ENCODE measurements around the gene VAMP5.

Gene VAMP5

DNA sequence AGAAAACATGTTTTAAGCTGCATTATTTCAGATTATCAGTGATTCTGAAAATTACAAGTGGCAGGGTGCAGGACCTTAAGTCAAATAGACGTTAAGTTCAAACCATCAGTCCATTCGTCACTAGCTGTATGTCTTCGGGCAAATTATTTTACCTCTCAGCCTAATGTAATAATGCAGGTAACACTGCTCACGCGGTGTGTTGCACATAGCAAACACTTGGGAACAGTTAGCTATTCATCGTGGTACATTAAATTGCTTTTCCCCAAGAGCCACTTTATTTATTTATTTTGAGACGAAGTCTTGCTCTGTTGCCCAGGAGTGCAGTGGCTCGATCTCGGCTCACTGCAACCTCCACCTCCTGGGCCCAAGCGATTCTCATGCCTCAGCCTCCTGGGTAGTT is 35.1 kb upstream of the VAMP5 start:
- Histone ChIP-seq H3K9me3 (ENCODE audit: insufficient read depth, low read depth, low read length) (no peaks in the 10 kb centered on the region), H4K20me1 (ENCODE audit: insufficient read depth, low read length, poor library complexity, severe bottlenecking) (peaks cover 27% of the 10 kb centered on the region), H3F3A (ENCODE audit: low read depth) (peaks cover 32% of the 10 kb centered on the region), H3K36me3 (ENCODE audit: insufficient read depth, low read length) (peaks cover 67% of the 10 kb centered on the region), H3K9me2 (replicated peaks; ENCODE audit: low read depth, low read length) (no peaks in the 10 kb centered on the region), H2AFZ (ENCODE audit: low read length) (no peak overlapping the region), H3K79me2 (ENCODE audit: insufficient read depth, low read length) (peaks cover 8% of the 10 kb centered on the region; the same call in 1 of the 2 replicates), H3K4me3 (ENCODE audit: low read length, poor library complexity, severe bottlenecking) (no peak overlapping the region), H3K27me3 (ENCODE audit: insufficient read depth, low read length, poor library complexity, severe bottlenecking) (no peaks in the 10 kb centered on the region), H3K4me1 (ENCODE audit: insufficient read depth, low read length, poor library complexity, severe bottlenecking) (peaks cover 4% of the 10 kb centered on the region), H3K9ac (ENCODE audit: low read depth, low read length, poor library complexity, severe bottlenecking) (no peak overlapping the region), H3K4me2 (ENCODE audit: low read depth, low read length, poor library complexity, severe bottlenecking) (no peak overlapping the region)
- TF ChIP-seq, protein P1, sequence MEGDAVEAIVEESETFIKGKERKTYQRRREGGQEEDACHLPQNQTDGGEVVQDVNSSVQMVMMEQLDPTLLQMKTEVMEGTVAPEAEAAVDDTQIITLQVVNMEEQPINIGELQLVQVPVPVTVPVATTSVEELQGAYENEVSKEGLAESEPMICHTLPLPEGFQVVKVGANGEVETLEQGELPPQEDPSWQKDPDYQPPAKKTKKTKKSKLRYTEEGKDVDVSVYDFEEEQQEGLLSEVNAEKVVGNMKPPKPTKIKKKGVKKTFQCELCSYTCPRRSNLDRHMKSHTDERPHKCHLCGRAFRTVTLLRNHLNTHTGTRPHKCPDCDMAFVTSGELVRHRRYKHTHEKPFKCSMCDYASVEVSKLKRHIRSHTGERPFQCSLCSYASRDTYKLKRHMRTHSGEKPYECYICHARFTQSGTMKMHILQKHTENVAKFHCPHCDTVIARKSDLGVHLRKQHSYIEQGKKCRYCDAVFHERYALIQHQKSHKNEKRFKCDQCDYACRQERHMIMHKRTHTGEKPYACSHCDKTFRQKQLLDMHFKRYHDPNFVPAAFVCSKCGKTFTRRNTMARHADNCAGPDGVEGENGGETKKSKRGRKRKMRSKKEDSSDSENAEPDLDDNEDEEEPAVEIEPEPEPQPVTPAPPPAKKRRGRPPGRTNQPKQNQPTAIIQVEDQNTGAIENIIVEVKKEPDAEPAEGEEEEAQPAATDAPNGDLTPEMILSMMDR (conservative IDR thresholded peaks at IDR 0.05; ENCODE audit: low read length): no peak
- TF ChIP-seq EZH2phosphoT487 (IDR thresholded peaks at IDR 0.05; ENCODE audit: borderline replicate concordance): no peak

DNA sequence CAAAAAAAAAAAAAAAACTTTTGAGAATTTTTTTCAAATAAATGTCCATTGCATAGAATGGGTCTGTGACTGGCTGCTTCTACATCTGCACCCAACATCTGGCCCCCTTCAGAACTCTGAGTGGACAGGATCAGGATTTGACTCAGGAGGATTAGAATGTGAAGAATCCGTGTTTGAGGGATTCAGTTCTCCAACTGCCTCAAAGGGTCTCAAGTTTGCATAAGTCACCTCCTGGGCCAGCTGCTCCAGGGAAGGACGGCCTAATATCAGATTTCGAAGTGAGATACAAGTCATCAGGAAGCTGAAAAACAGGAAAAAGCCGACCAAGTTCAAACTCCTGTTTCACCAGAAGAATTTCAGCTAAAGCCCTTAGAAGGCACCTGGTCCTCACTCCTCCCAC is 34.4 kb upstream of the VAMP5 start:
- no peaks in the 10 kb centered on the region for H3K27me3 ChIP-seq (ENCODE audit: insufficient read depth, low read length, poor library complexity, severe bottlenecking)
- H3F3A ChIP-seq (ENCODE audit: low read depth): peaks cover 32% of the 10 kb centered on the region
- no peak overlapping the region for H3K9ac ChIP-seq (ENCODE audit: low read depth, low read length, poor library complexity, severe bottlenecking)
- H3K79me2 ChIP-seq (ENCODE audit: insufficient read depth, low read length): peaks cover under 1% of the 10 kb centered on the region; the same call in 1 of the 2 replicates
- H3K4me2 ChIP-seq (ENCODE audit: low read depth, low read length, poor library complexity, severe bottlenecking): no peak overlapping the region
- H3K36me3 ChIP-seq (ENCODE audit: insufficient read depth, low read length): peaks cover 67% of the 10 kb centered on the region
- TF ChIP-seq EZH2phosphoT487 (IDR thresholded peaks at IDR 0.05; ENCODE audit: borderline replicate concordance): no peak
- TF ChIP-seq, protein P1 (conservative IDR thresholded peaks at IDR 0.05; ENCODE audit: low read length): no peak
- no peaks in the 10 kb centered on the region for H3K4me1 ChIP-seq (ENCODE audit: insufficient read depth, low read length, poor library complexity, severe bottlenecking)
- no peaks in the 10 kb centered on the region for H3K9me3 ChIP-seq (ENCODE audit: insufficient read depth, low read depth, low read length)
- no peaks in the 10 kb centered on the region for H3K9me2 ChIP-seq (replicated peaks; ENCODE audit: low read depth, low read length)
- H2AFZ ChIP-seq (ENCODE audit: low read length): no peak overlapping the region
- H3K4me3 ChIP-seq (ENCODE audit: low read length, poor library complexity, severe bottlenecking): no peak overlapping the region
- peaks cover 20% of the 10 kb centered on the region for H4K20me1 ChIP-seq (ENCODE audit: insufficient read depth, low read length, poor library complexity, severe bottlenecking)

DNA sequence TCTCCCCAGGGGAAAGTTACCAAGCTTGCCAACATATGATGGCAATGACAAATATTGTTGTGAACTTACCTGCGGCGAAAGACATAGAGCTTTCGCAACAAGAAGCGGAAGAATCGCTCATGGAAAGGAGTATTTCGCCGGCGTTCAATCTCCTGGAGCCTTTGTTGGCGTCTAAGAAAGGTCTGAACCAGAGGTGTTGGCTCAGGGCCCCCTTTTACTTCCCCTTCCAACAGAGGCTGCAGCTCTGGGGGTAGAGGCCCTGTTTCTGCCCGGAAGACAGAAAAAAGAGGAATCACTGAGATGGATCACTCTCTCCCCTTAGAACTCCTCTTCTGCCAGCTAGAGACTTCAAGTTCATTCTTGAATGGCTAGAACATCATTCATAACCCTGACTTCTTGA is 33.7 kb upstream of the VAMP5 start:
- H3K79me2 ChIP-seq (ENCODE audit: insufficient read depth, low read length): no peaks in the 10 kb centered on the region; the same call in 1 of the 2 replicates
- peaks cover 13% of the 10 kb centered on the region for H4K20me1 ChIP-seq (ENCODE audit: insufficient read depth, low read length, poor library complexity, severe bottlenecking)
- no peak for TF ChIP-seq EZH2phosphoT487 (IDR thresholded peaks at IDR 0.05; ENCODE audit: borderline replicate concordance)
- H3K36me3 ChIP-seq (ENCODE audit: insufficient read depth, low read length): peaks cover 66% of the 10 kb centered on the region
- no peaks in the 10 kb centered on the region for H3K9me2 ChIP-seq (replicated peaks; ENCODE audit: low read depth, low read length)
- H3K4me3 ChIP-seq (ENCODE audit: low read length, poor library complexity, severe bottlenecking): no peak overlapping the region
- H3K4me1 ChIP-seq (ENCODE audit: insufficient read depth, low read length, poor library complexity, severe bottlenecking): no peaks in the 10 kb centered on the region
- no peak overlapping the region for H3K9ac ChIP-seq (ENCODE audit: low read depth, low read length, poor library complexity, severe bottlenecking)
- no peak overlapping the region for H3K4me2 ChIP-seq (ENCODE audit: low read depth, low read length, poor library complexity, severe bottlenecking)
- no peak overlapping the region for H2AFZ ChIP-seq (ENCODE audit: low read length)
- no peaks in the 10 kb centered on the region for H3K9me3 ChIP-seq (ENCODE audit: insufficient read depth, low read depth, low read length)
- peaks cover 26% of the 10 kb centered on the region for H3F3A ChIP-seq (ENCODE audit: low read depth)
- H3K27me3 ChIP-seq (ENCODE audit: insufficient read depth, low read length, poor library complexity, severe bottlenecking): no peaks in the 10 kb centered on the region
